Measurements from ENCODE around the gene CPT1B.
"Not testable (repeated sequence)": the region's sequence is repeated elsewhere in the genome, so short reads cannot be mapped to it uniquely, and the experiment has no call there.

The CPT1B gene

GRCh38 chr22:50526108-50526833 lies 52.0 kb downstream of the CPT1B start:
- no peak for DNase-seq

GRCh38 chr22:50525858-50526107 lies 52.4 kb downstream of the CPT1B start:
- DNase-seq = no peak

GRCh38 chr22:50525104-50525857 lies 52.9 kb downstream of the CPT1B start, which contains the start of gene SCO2:
SCO2 (minus strand) TSS chr22:50525598; CDS start chr22:50524411, 1,187 bp downstream.
- peak; percentile 97 for DNase-seq

GRCh38 chr22:50524676-50525103 lies 53.5 kb downstream of the CPT1B start:
- no peak for DNase-seq

- DNase-seq = no peak
Measured at GRCh38 chr22:50523806-50524675, 54.2 kb downstream of the CPT1B start.

GRCh38 chr22:50523458-50523805 lies 54.8 kb downstream of the CPT1B start:
- no peak for DNase-seq

- DNase-seq = no peak
Measured at GRCh38 chr22:50522806-50523438, 55.3 kb downstream of the CPT1B start.

- DNase-seq = no peak
Measured at GRCh38 chr22:50522208-50522805, 55.9 kb downstream of the CPT1B start.

- DNase-seq = no peak
Measured at GRCh38 chr22:50521710-50522109, 56.5 kb downstream of the CPT1B start.

- no peak for DNase-seq
Measured at GRCh38 chr22:50520826-50521453, 57.3 kb downstream of the CPT1B start.

- not testable (repeated sequence) for DNase-seq
Measured at GRCh38 chr22:50520184-50520583, 58.0 kb downstream of the CPT1B start.

GRCh38 chr22:50519151-50519550 lies 59.1 kb downstream of the CPT1B start:
- no peak for DNase-seq

All from cortex of kidney (tissue), 1 donor.